ENCODE measurements around the gene RBM4. TPM values are rescaled to one million over a fixed set of nuclear protein-coding genes. Genes with fewer than 3 reads are reported as not detected.

The RBM4 gene
- total RNA-seq, 1 experiment from 2014 or later = 94.4 TPM

GRCh38 chr11:66688561-66689534 is 50.3 kb downstream of the RBM4 start:
- Histone ChIP-seq H3K27ac (ENCODE audit: low read depth, low read length) (no peak overlapping the region), H3K36me3 (ENCODE audit: control insufficient read depth in 1 of 2, insufficient read depth in 2 of 2, low read length in 2 of 2) (no peaks in the 10 kb centered on the region), H3K79me2 (ENCODE audit: insufficient read depth, low read length) (no peaks in the 10 kb centered on the region), H4K20me1 (ENCODE audit: insufficient read depth) (no peaks in the 10 kb centered on the region), H3K27me3 (ENCODE audit: insufficient read depth, low read length) (no peaks in the 10 kb centered on the region), H3K4me3 (replicated peaks in 1 of 2; ENCODE audit: low read depth in 1 of 2, low read length in 2 of 2) (no peak overlapping the region), H3K4me1 (ENCODE audit: control insufficient read depth in 1 of 2, insufficient read depth in 2 of 2, low read length in 2 of 2) (no peaks in the 10 kb centered on the region), H3K9ac (ENCODE audit: low read length) (no peak overlapping the region), H3K4me2 (ENCODE audit: low read length) (no peak overlapping the region), H3K9me2 (ENCODE audit: insufficient read depth) (no peaks in the 10 kb centered on the region), H3K9me3 (ENCODE audit: control insufficient read depth in 1 of 2, insufficient read depth in 1 of 2, low read depth in 1 of 2, low read length in 2 of 2) (no peaks in the 10 kb centered on the region), H2AFZ (ENCODE audit: low read depth, low read length, poor library complexity, severe bottlenecking) (no peak overlapping the region)
- no TSS peak for BruUV-seq (replicated peaks)
- no peak for TF ChIP-seq REST (IDR thresholded peaks at IDR 0.05; ENCODE audit: low read depth)
- no peak for TF ChIP-seq POLR2AphosphoS5 (IDR thresholded peaks at IDR 0.05; ENCODE audit: low read depth, low read length)
- TF ChIP-seq JUND (IDR thresholded peaks at IDR 0.05) = no peak
- TF ChIP-seq EZH2phosphoT487 (IDR thresholded peaks at IDR 0.05; ENCODE audit: borderline replicate concordance) = no peak
- TF ChIP-seq CTCF (IDR thresholded peaks at IDR 0.05 in 2 of 3, conservative IDR thresholded peaks at IDR 0.05 in 1 of 3; ENCODE audit: borderline replicate concordance in 1 of 3, insufficient read depth in 1 of 3, low read depth in 2 of 3, low read length in 2 of 3) = no peak
- TF ChIP-seq CBX3 (IDR thresholded peaks at IDR 0.05; ENCODE audit: low read depth) = no peak
- TF ChIP-seq YY1 (IDR thresholded peaks at IDR 0.05; ENCODE audit: extremely low read depth, insufficient replicate concordance, low read depth, low read length) = no peak
- TF ChIP-seq TCF7L2 (IDR thresholded peaks at IDR 0.05; ENCODE audit: borderline replicate concordance, extremely low read depth, insufficient read depth, insufficient read length) = no peak
- TF ChIP-seq FOSL1 (IDR thresholded peaks at IDR 0.05; ENCODE audit: low read depth) = no peak
- no peak for TF ChIP-seq EZH2 (IDR thresholded peaks at IDR 0.05)
- TF ChIP-seq ATF3 (IDR thresholded peaks at IDR 0.05) = no peak
- TF ChIP-seq ELF1 (IDR thresholded peaks at IDR 0.05; ENCODE audit: borderline replicate concordance, low read depth) = no peak
- no peak for TF ChIP-seq CEBPB (IDR thresholded peaks at IDR 0.05; ENCODE audit: low read depth)
- no peak for TF ChIP-seq SP1 (IDR thresholded peaks at IDR 0.05; ENCODE audit: low read depth)
- no peak for TF ChIP-seq SIN3A (IDR thresholded peaks at IDR 0.05; ENCODE audit: low read depth)
- TF ChIP-seq MAX (IDR thresholded peaks at IDR 0.05) = no peak
- no peak for TF ChIP-seq POLR2A (IDR thresholded peaks at IDR 0.05; ENCODE audit: borderline replicate concordance, extremely low read depth, insufficient read depth, insufficient read length)
- no peak for TF ChIP-seq RAD21 (IDR thresholded peaks at IDR 0.05; ENCODE audit: low read depth)
- TF ChIP-seq ZNF274 (IDR thresholded peaks at IDR 0.05; ENCODE audit: low read depth, low read length) = no peak
- no peak for TF ChIP-seq EGR1 (IDR thresholded peaks at IDR 0.05; ENCODE audit: low read depth)
- CTCF ChIA-PET = interaction anchor here (1.6 kb wide), 1 partner anchor 154 kb away, joined by 3 read pairs; no protein-coding TSS in a partner anchor
- POLR2A ChIA-PET = interaction anchor here (0.6 kb wide), 1 partner anchor 140 kb away, joined by 3 read pairs; no protein-coding TSS in a partner anchor
- DNase-seq (ENCODE audit: low read depth, low spot score) = no peak
- RAD21 ChIA-PET (ENCODE audit: low non-redundant PET in 1 of 2, low total read pairs in 2 of 2, uncharacterized antibody in 2 of 2, unreplicated experiment in 2 of 2) = no interaction called here
- ATAC-seq = no peak
- intact Hi-C loops (cut with micrococcal nuclease) = no loop called here
